ENCODE measurements around the gene MORN5. TPM values are rescaled to one million over a fixed set of nuclear protein-coding genes. Genes with fewer than 3 reads are reported as not detected.
A peak's percentile ranks its signal among the peaks of the same experiment; 100 is the strongest.
"Not testable (repeated sequence)": the region's sequence is repeated elsewhere in the genome, so short reads cannot be mapped to it uniquely, and the experiment has no call there.

The MORN5 gene
- total and polyA plus RNA-seq, 9 of the 15 experiments (the other 6 are each of a cell fraction or from before 2014, with no cell fraction given), result not detected

GRCh38 chr9:122116448-122117173, 43.1 kb upstream of the MORN5 start (continued):
- TF ChIP-seq ZHX1 (conservative IDR thresholded peaks at IDR 0.05; ENCODE audit: low read length) (no peak), MCM5 (IDR thresholded peaks at IDR 0.05; ENCODE audit: low read depth) (no peak)

DNA sequence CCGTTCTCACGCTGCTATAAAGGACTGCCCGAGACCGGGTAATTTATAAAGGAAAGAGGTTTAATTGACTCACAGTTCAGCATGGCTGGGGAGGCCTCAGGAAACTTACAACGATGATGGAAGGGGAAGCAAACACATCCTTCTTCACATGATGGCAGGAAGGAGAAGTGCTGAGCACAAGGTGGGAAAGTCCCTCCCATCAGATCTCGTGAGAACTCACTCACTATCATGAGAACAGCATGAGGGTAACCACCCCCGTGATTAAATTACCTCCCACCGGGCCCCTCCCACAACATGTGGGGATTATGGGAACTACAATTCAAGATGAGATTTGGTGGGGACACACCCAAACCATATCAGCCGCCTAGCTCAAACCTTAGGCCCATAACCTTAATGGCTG, 42.5 kb upstream of the MORN5 start:
- in situ Hi-C loops (cut with MboI); H3K9me3 ChIP-seq (replicated peaks; ENCODE audit: control insufficient read depth, insufficient read depth, low read depth, low read length); CTCF ChIA-PET (ENCODE audit: low intra/inter-chr PET ratio); H4K20me1 ChIP-seq (replicated peaks; ENCODE audit: control insufficient read depth, insufficient read depth, low read length); H3K79me2 ChIP-seq (ENCODE audit: control insufficient read depth, insufficient read depth, low read length); H3K4me1 ChIP-seq (replicated peaks in 1 of 2; ENCODE audit: control insufficient read depth in 2 of 2, insufficient read depth in 2 of 2, low read length in 2 of 2); intact Hi-C loops (cut with micrococcal nuclease); H3K9ac ChIP-seq (ENCODE audit: insufficient read depth in 1 of 2, low read depth in 2 of 2, low read length in 2 of 2); H3K9me1 ChIP-seq (ENCODE audit: control insufficient read depth, insufficient read depth, low read length); BruUV-seq (replicated peaks); H3K4me2 ChIP-seq (ENCODE audit: insufficient read depth, low read length); FAIRE-seq; H2AFZ ChIP-seq (ENCODE audit: low read depth, low read length); H3K27ac ChIP-seq (ENCODE audit: extremely low read depth, low read depth, low read length); DNase-seq (ENCODE audit: extremely low read depth in 1 of 4, low spot score in 3 of 4); H3K4me3 ChIP-seq; H3K36me3 ChIP-seq (ENCODE audit: control insufficient read depth, insufficient read depth, low read length): not testable (repeated sequence)
- peak; percentile 52 for ATAC-seq
- POLR2A ChIA-PET, result interaction anchor here (2.2 kb wide), 1 partner anchor 19 kb away, joined by 8 read pairs; no protein-coding TSS in a partner anchor
- 32% methylated on average over 9 of the region's 9 CpGs for WGBS (ENCODE audit: insufficient coverage, low coverage, missing lambda C conversion rate)
- peaks cover 0 to 21% of the 10 kb centered on the region in 2 experiments; a peak in 3 of 5 replicates for H3K27me3 ChIP-seq (ENCODE audit: control insufficient read depth in 2 of 2, insufficient read depth in 2 of 2, low read length in 2 of 2)
- peak; percentile 65 for TF ChIP-seq CHD2 (IDR thresholded peaks at IDR 0.05; ENCODE audit: low read depth, low read length)

Measured in K562 (cell line).